H1 (cell line): Measurements from ENCODE around the gene GIMAP4. TPM values are rescaled to one million over a fixed set of nuclear protein-coding genes. Genes with fewer than 3 reads are reported as not detected.

ENCODE experiments used
- CTCF ChIA-PET: fragments of 300-600 bp; sonication (Branson Sonifier 250); formaldehyde crosslinking; loops from one replicate; lab custom pipeline; 2021; ENCODE audit not compliant: partially characterized antibody; lab: Charles Lee
- POLR2A ChIA-PET: fragments of 300-600 bp; sonication (Branson Sonifier 250); formaldehyde crosslinking; loops from one replicate; lab custom pipeline; 2021; ENCODE audit warnings: inconsistent platforms; ENCODE audit not compliant: partially characterized antibody; lab: Charles Lee
- DNase-seq, 2 experiments: peaks; one replicate each; pipeline versions ENCODE4 v3.0.0 to v3.0.0-alpha.2; 2010 to 2022; ENCODE audit warnings: low spot score in 2 of 2, low read depth in 1 of 2, mixed read lengths in 1 of 2
- FAIRE-seq: peaks from 2 replicates; lab custom pipeline; 2011; peaks lifted over from hg19 to GRCh38; lab: Jason Lieb, UNC
- H2AFZ ChIP-seq: 2 replicates; pipeline ENCODE4 v1.8.1; 2012; ENCODE audit warnings: low read length, inconsistent platforms
- H2AK5ac ChIP-seq: 2 replicates; pipeline ENCODE4 v1.6.1; 2013; ENCODE audit warnings: low read depth, low read length
- H2BK120ac ChIP-seq: replicated peaks from 2 replicates; pipeline ENCODE3; 2013; ENCODE audit warnings: low read depth, low read length, inconsistent platforms
- H2BK12ac ChIP-seq: 2 replicates; pipeline ENCODE4 v1.6.1; 2013; ENCODE audit warnings: low read depth, low read length
- H2BK15ac ChIP-seq: 2 replicates; pipeline ENCODE4 v1.6.1; 2013; ENCODE audit warnings: low read length
- H2BK20ac ChIP-seq: 2 replicates; pipeline ENCODE4 v1.6.1; 2013; ENCODE audit warnings: low read length
- H2BK5ac ChIP-seq: 2 replicates; pipeline ENCODE4 v1.6.1; 2013; ENCODE audit warnings: low read depth, low read length
- H3K14ac ChIP-seq: 2 replicates; pipeline ENCODE4 v1.6.1; 2013; ENCODE audit warnings: inconsistent platforms; ENCODE audit not compliant: insufficient read length
- H3K18ac ChIP-seq: 2 replicates; pipeline ENCODE4 v1.6.1; 2013; ENCODE audit warnings: low read length; ENCODE audit errors: extremely low read depth
- H3K23ac ChIP-seq: 2 replicates; pipeline ENCODE4 v1.6.1; 2013; ENCODE audit warnings: inconsistent platforms; ENCODE audit not compliant: insufficient read length
- H3K23me2 ChIP-seq: 2 replicates; pipeline ENCODE4 v1.6.1; 2013; ENCODE audit warnings: low read depth, low read length
- H3K27ac ChIP-seq: 2 replicates; pipeline ENCODE4 v1.6.1; 2011; ENCODE audit warnings: low read depth, low read length, inconsistent platforms
- H3K27me3 ChIP-seq, 4 experiments: replicated peaks in 1 of 4; 1 replicate in 1 of 4; 2 replicates in 3 of 4; pipeline versions ENCODE4 v1.6.1 to v1.8.1; 2011 to 2013; ENCODE audit warnings: low read length in 3 of 4, mild to moderate bottlenecking in 3 of 4, inconsistent platforms in 2 of 4, mixed read lengths in 2 of 4, moderate library complexity in 1 of 4; ENCODE audit not compliant: control insufficient read depth in 3 of 4, insufficient read depth in 3 of 4; ENCODE audit errors: extremely low read depth in 1 of 4
- H3K36me3 ChIP-seq, 4 experiments: 2 replicates each; pipeline versions ENCODE4 v1.6.1 to v1.8.1; 2011 to 2013; ENCODE audit warnings: mild to moderate bottlenecking in 4 of 4, low read length in 3 of 4, moderate library complexity in 2 of 4, control low read depth in 1 of 4, inconsistent platforms in 1 of 4; ENCODE audit not compliant: insufficient read depth in 4 of 4, control insufficient read depth in 2 of 4
- H3K4ac ChIP-seq: replicated peaks from 2 replicates; pipeline ENCODE3; 2013; ENCODE audit warnings: low read length, low read depth, mixed read lengths, inconsistent platforms; ENCODE audit not compliant: insufficient read length
- H3K4me1 ChIP-seq, 4 experiments: replicated peaks in 1 of 4; 1 replicate in 1 of 4; 2 replicates in 3 of 4; pipeline versions ENCODE4 v1.6.1 to v1.8.1; 2011 to 2013; ENCODE audit warnings: low read length in 3 of 4, inconsistent platforms in 2 of 4, mixed read lengths in 1 of 4; ENCODE audit not compliant: insufficient read depth in 4 of 4, control insufficient read depth in 3 of 4
- H3K4me2 ChIP-seq, 2 experiments: 2 replicates each; pipeline versions ENCODE4 v1.6.1 to v1.8.1; 2011 to 2013; ENCODE audit warnings: low read depth in 2 of 2, low read length in 2 of 2, control low read depth in 1 of 2, inconsistent platforms in 1 of 2, mild to moderate bottlenecking in 1 of 2; ENCODE audit not compliant: insufficient read depth in 1 of 2
- H3K4me3 ChIP-seq, 4 experiments: fragments of 200-600, 300-600 bp in 1 of 4; sonication (generic), shearing (Covaris generic), sonication (Bioruptor Twin) in 1 of 4; 2 replicates each; pipeline versions ENCODE4 v1.5.1 to v1.8.1; 2011 to 2016; ENCODE audit warnings: low read length in 4 of 4, low read depth in 3 of 4, control low read depth in 2 of 4, inconsistent platforms in 2 of 4, mild to moderate bottlenecking in 2 of 4, mixed read lengths in 1 of 4, moderate library complexity in 1 of 4; ENCODE audit not compliant: insufficient read depth in 2 of 4; ENCODE audit errors: extremely low read depth in 1 of 4
- H3K56ac ChIP-seq: replicated peaks from 2 replicates; pipeline ENCODE3; 2013; ENCODE audit warnings: low read depth, mild to moderate bottlenecking, mixed read lengths, low read length, inconsistent platforms; ENCODE audit not compliant: insufficient read length
- H3K79me1 ChIP-seq: 2 replicates; pipeline ENCODE4 v1.6.1; 2013; ENCODE audit warnings: low read depth, low read length, control low read depth
- H3K79me2 ChIP-seq, 2 experiments: 2 replicates each; pipeline versions ENCODE4 v1.6.1 to v1.8.1; 2012 to 2013; ENCODE audit warnings: low read length in 2 of 2, mild to moderate bottlenecking in 2 of 2, inconsistent platforms in 1 of 2; ENCODE audit not compliant: insufficient read depth in 2 of 2, control insufficient read depth in 1 of 2
- H3K9ac ChIP-seq, 4 experiments: replicated peaks in 1 of 4; 1 replicate in 1 of 4; 2 replicates in 3 of 4; pipeline versions ENCODE4 v1.6.1 to v1.8.1; 2011 to 2013; ENCODE audit warnings: low read depth in 3 of 4, low read length in 3 of 4, control low read depth in 2 of 4, mild to moderate bottlenecking in 2 of 4, moderate library complexity in 2 of 4, inconsistent platforms in 1 of 4; ENCODE audit errors: extremely low read depth in 1 of 4
- H3K9me3 ChIP-seq, 2 experiments: 2 replicates each; pipeline versions ENCODE4 v1.6.1 to v1.8.1; 2012 to 2013; ENCODE audit warnings: mild to moderate bottlenecking in 2 of 2, moderate library complexity in 2 of 2, control low read depth in 1 of 2, inconsistent platforms in 1 of 2, low read depth in 1 of 2, low read length in 1 of 2, mixed read lengths in 1 of 2; ENCODE audit not compliant: insufficient read depth in 2 of 2
- H4K20me1 ChIP-seq, 2 experiments: replicated peaks in 1 of 2; 2 replicates each; pipeline versions ENCODE3 to v1.8.1; 2011 to 2013; ENCODE audit warnings: inconsistent platforms in 2 of 2, low read length in 2 of 2, mild to moderate bottlenecking in 1 of 2; ENCODE audit not compliant: insufficient read depth in 2 of 2, control insufficient read depth in 1 of 2
- H4K5ac ChIP-seq: 2 replicates; pipeline ENCODE4 v1.6.1; 2013; ENCODE audit warnings: low read length, low read depth, mixed read lengths, inconsistent platforms; ENCODE audit not compliant: insufficient read length
- H4K8ac ChIP-seq: 2 replicates; pipeline ENCODE4 v1.8.0; 2013; ENCODE audit warnings: mild to moderate bottlenecking, moderate library complexity, low read length, inconsistent platforms; ENCODE audit not compliant: insufficient read depth; ENCODE audit errors: extremely low read depth
- H4K91ac ChIP-seq: replicated peaks from 2 replicates; pipeline ENCODE3; 2013; ENCODE audit warnings: low read length, mixed read lengths, inconsistent platforms; ENCODE audit not compliant: insufficient read length
- SIN3A ChIP-seq, 2 experiments: IDR thresholded peaks in 1 of 2; conservative IDR thresholded peaks in 1 of 2; 2 replicates each; pipeline ENCODE4 v1.6.1; 2011 to 2012; ENCODE audit warnings: low read length in 2 of 2, improper control_type of control experiment in 1 of 2, low read depth in 1 of 2, mild to moderate bottlenecking in 1 of 2
- SIRT6 ChIP-seq: IDR thresholded peaks from one replicate; pipeline ENCODE4 v1.7.1; 2012; ENCODE audit warnings: low read length, inconsistent platforms
- WGBS, 2 experiments: shearing (Covaris generic) in 1 of 2; methylation state at CpG; one replicate each; pipeline versions ENCODE4 v1.1.6 to v1.1.7; 2013 to 2015; ENCODE audit warnings: low lambda C conversion rate in 2 of 2, mixed read lengths in 2 of 2, inconsistent platforms in 1 of 2, low coverage in 1 of 2, missing lambda C conversion rate in 1 of 2; ENCODE audit not compliant: insufficient replicate concordance in 2 of 2, insufficient coverage in 1 of 2, insufficient read length in 1 of 2; ENCODE audit errors: extremely low coverage in 1 of 2, missing lambda C conversion rate in 1 of 2; 5-methylcytosine and 5-hydroxymethylcytosine counted together
- polyA plus RNA-seq, 7 experiments: library from polyadenylated mRNA; depleted of rRNA in 3 of 7; stranded (reverse) in 5 of 7; unstranded in 2 of 7; fragments of >200 nt in 5 of 7; fragments of 200-250 nt in 2 of 7; gene quantifications; 1 replicate in 5 of 7; 2 replicates in 1 of 7; 4 replicates in 1 of 7; pipeline versions ENCODE4 v1.2.1 to v1.2.3, GENCODE V29; 2011 to 2013; ENCODE audit warnings: missing spikeins in 2 of 7, mixed read lengths in 2 of 7
- total RNA-seq: library from RNA; stranded (reverse); fragmentation: NEBNext Ultra II Directional; extraction: Animal tissue kit (Norgen Biotek cat#: 25700); gene quantifications from 2 replicates; pipeline ENCODE4 v1.2.1, GENCODE V29; 2021
- TF ChIP-seq, protein P1 (sequence below): IDR thresholded peaks from 2 replicates; pipeline ENCODE4 v1.6.1; 2012; ENCODE audit warnings: inconsistent platforms

GIMAP4 gene
- total and polyA plus RNA-seq, 2 of the 8 experiments (the other 6 are each of a cell fraction or from before 2014, with no cell fraction given) = 0.20 to 0.22 TPM

GRCh38 chr7:150580638-150581394, 13.6 kb downstream of the GIMAP4 start:
- Histone ChIP-seq H3K27me3 (no peaks in the 10 kb centered on the region; a peak in 1 of 7 replicates), H2BK5ac (no peak overlapping the region), H3K14ac (no peak overlapping the region), H2BK12ac (no peak overlapping the region), H2AFZ (no peak overlapping the region), H3K4me3 (no peak overlapping the region), H3K23ac (no peak overlapping the region), H3K18ac (no peak overlapping the region), H3K4me2 (no peak overlapping the region), H2BK120ac (no peak overlapping the region), H4K5ac (no peak overlapping the region), H3K27ac (no peak overlapping the region), H3K4ac (no peak overlapping the region), H3K4me1 (no peaks in the 10 kb centered on the region), H3K79me1 (no peaks in the 10 kb centered on the region), H3K36me3 (no peaks in the 10 kb centered on the region), H3K79me2 (no peaks in the 10 kb centered on the region), H3K56ac (no peak overlapping the region), H2AK5ac (no peak overlapping the region), H2BK15ac (no peak overlapping the region), H3K9me3 (peaks cover 10 to 16% of the 10 kb centered on the region in 2 experiments; a peak in 3 of 4 replicates), H4K20me1 (no peaks in the 10 kb centered on the region), H4K91ac (no peak overlapping the region), H3K23me2 (no peaks in the 10 kb centered on the region), H4K8ac (no peak overlapping the region), H2BK20ac (no peak overlapping the region), H3K9ac (no peak overlapping the region)
- CTCF ChIA-PET = no interaction called here
- FAIRE-seq (no peak), DNase-seq (no peak)
- TF ChIP-seq, protein P1, sequence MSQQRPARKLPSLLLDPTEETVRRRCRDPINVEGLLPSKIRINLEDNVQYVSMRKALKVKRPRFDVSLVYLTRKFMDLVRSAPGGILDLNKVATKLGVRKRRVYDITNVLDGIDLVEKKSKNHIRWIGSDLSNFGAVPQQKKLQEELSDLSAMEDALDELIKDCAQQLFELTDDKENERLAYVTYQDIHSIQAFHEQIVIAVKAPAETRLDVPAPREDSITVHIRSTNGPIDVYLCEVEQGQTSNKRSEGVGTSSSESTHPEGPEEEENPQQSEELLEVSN = no peak
- TF ChIP-seq SIRT6 (no peak), SIN3A (conservative IDR thresholded peaks at IDR 0.05 in 1 of 2, IDR thresholded peaks at IDR 0.05 in 1 of 2; ENCODE audit: low read depth in 1 of 2, low read length in 2 of 2) (no peak)
- POLR2A ChIA-PET = no interaction called here
- WGBS, 2 experiments = 85% methylated on average over 3 of the region's 3 CpGs; no CpG with 5 or more reads in 1 of the 2 experiments
